Adrenal gland (tissue), 12 donors: ENCODE data around the gene CR1. TPM values are rescaled to one million over a fixed set of nuclear protein-coding genes. Genes with fewer than 3 reads are reported as not detected.
"Not testable (repeated sequence)": the region's sequence is repeated elsewhere in the genome, so short reads cannot be mapped to it uniquely, and the experiment has no call there.

Source experiments
- DNase-seq, 7 donors: peaks; one replicate each; pipeline ENCODE4 v3.0.0-alpha.2; 2019 to 2020
- H3K27ac ChIP-seq, 5 donors: fragments of 200-600 bp; sonication (generic) in 4 of 5; 1 replicate in 3 of 5; 2 replicates in 2 of 5; pipeline versions ENCODE4 v1.5.1 to v1.8.0; 2016 to 2020; ENCODE audit warnings: mild to moderate bottlenecking in 1 of 5
- H3K27me3 ChIP-seq: fragments of 200-600 bp; 2 replicates; pipeline ENCODE4 v1.8.0; 2021
- H3K36me3 ChIP-seq, 2 donors: fragments of 200-600 bp; replicated peaks in 1 of 2; 1 replicate in 1 of 2; 2 replicates in 1 of 2; pipeline versions ENCODE4 v1.5.1 to v1.8.0; 2018 to 2022
- H3K4me1 ChIP-seq, 2 donors: fragments of 200-600 bp; replicated peaks in 1 of 2; 1 replicate in 1 of 2; 2 replicates in 1 of 2; pipeline versions ENCODE4 v1.5.1 to v1.8.0; 2018 to 2021
- H3K4me3 ChIP-seq, 4 donors: fragments of 200-600 bp; sonication (generic) in 3 of 4; one replicate each; pipeline ENCODE4 v1.5.1; 2016 to 2018
- H3K9me3 ChIP-seq, 3 donors: fragments of 200-600 bp; sonication (generic) in 1 of 3; replicated peaks in 1 of 3; 1 replicate in 2 of 3; 2 replicates in 1 of 3; pipeline versions ENCODE4 v1.5.1 to v1.8.0; 2016 to 2021
- CTCF ChIP-seq, 6 experiments: fragments of 450-650 bp in 4 of 6; fragments of 200-600 bp in 2 of 6; sonication (generic) in 1 of 6; IDR thresholded peaks; 1 replicate in 5 of 6; 2 replicates in 1 of 6; pipeline versions ENCODE4 v1.5.1 to v1.8.0; 2016 to 2021; ENCODE audit warnings: antibody characterized with exemption in 6 of 6, mild to moderate bottlenecking in 2 of 6, moderate library complexity in 1 of 6
- POLR2A ChIP-seq, 2 donors: fragments of 450-650 bp; IDR thresholded peaks; one replicate each; pipeline ENCODE4 v1.6.1; 2017; ENCODE audit warnings: antibody characterized with exemption in 2 of 2, mild to moderate bottlenecking in 2 of 2, moderate library complexity in 1 of 2
- WGBS, 4 donors: extraction: QIAGEN DNeasy Blood & Tissue Kit in 2 of 4; methylation state at CpG; one replicate each; pipeline versions ENCODE4 v1.1.5 to v1.1.7; 2013 to 2017; 5-methylcytosine and 5-hydroxymethylcytosine counted together
- intact Hi-C, 2 donors: fragments of 100-400 bp; cut with DNase I; formaldehyde crosslinking; loops; one replicate each; pipeline versions ENCODE4 v1.14.1 to v1.15.0; 2022 to 2023
- polyA plus RNA-seq, 3 donors: library from polyadenylated mRNA; stranded (reverse); fragments of 200-250 nt in 2 of 3; fragments of 350-450 nt in 1 of 3; fragmentation: Illumina TruSeq in 1 of 3; extraction: RNeasy Lipid Tissue Mini Kit (QIAGEN cat#74804) in 1 of 3; gene quantifications; one replicate each; pipeline ENCODE4 v1.2.3, GENCODE V29; 2013 to 2014
- total RNA-seq, 9 donors: library from RNA; depleted of rRNA in 4 of 9; stranded (reverse); fragments of >200 nt in 4 of 9; fragments of 120-200 nt in 1 of 9; fragmentation: NEBNext Ultra II Directional in 1 of 9; extraction: Animal tissue kit (Norgen Biotek cat#: 25700) in 1 of 9; gene quantifications; one replicate each; pipeline versions ENCODE4 v1.1.0 to v1.2.4, GENCODE V29; 2013 to 2023
- donor health status: healthy with polysubstance abuse.
- donor health status: Bipolar disorder and iron deficiency.
- donor health status: DM: yes; HTN: yes; CAD: no.
- donor health status: DM: no; HTN: no; CAD: no.
- donor health status: DM: no; HTN: no; CAD: no.
- donor health status: DM: yes; HTN: yes; CAD: no.

The CR1 gene
- total and polyA plus RNA-seq, 12 donors, result 0.30 to 35.5 (median 3.6) TPM

GRCh38 chr1:207619871-207620542 is 124.0 kb downstream of the CR1 start:
- 52 to 56% (median 53%) methylated on average over 7 of the region's 7 CpGs for WGBS, 4 donors
- Histone ChIP-seq H3K9me3 (no peaks in the 10 kb centered on the region), H3K4me3 (no peak overlapping the region), H3K27me3 (no peaks in the 10 kb centered on the region), H3K4me1 (no peaks in the 10 kb centered on the region), H3K36me3 (no peaks in the 10 kb centered on the region), H3K27ac (no peak overlapping the region)
- DNase-seq, result peak in 4 of 7 donors; percentile 16 to 30 (median 24)
- intact Hi-C loops, result no loop called here
- TF ChIP-seq CTCF (IDR thresholded peaks at IDR 0.05) (peak; percentile 53 to 80 (median 67)), POLR2A (IDR thresholded peaks at IDR 0.05) (no peak)

- no peak overlapping the region for H3K4me3 ChIP-seq
- H3K27ac ChIP-seq, result no peak overlapping the region
- peak in 1 of 6 experiments; percentile 26 for TF ChIP-seq CTCF (IDR thresholded peaks at IDR 0.05)
- TF ChIP-seq POLR2A (IDR thresholded peaks at IDR 0.05), result no peak
- WGBS, 4 donors, result 84 to 93% (median 89%) methylated on average over 2 of the region's 2 CpGs
- DNase-seq, result no peak
- intact Hi-C loops, result no loop called here
- no peaks in the 10 kb centered on the region for H3K9me3 ChIP-seq
- no peaks in the 10 kb centered on the region for H3K27me3 ChIP-seq
- no peaks in the 10 kb centered on the region for H3K4me1 ChIP-seq
- no peaks in the 10 kb centered on the region for H3K36me3 ChIP-seq
Measured at GRCh38 chr1:207620543-207620893, 124.6 kb downstream of the CR1 start.

- H3K9me3 ChIP-seq, DNase-seq, H3K27ac ChIP-seq, H3K36me3 ChIP-seq, H3K4me3 ChIP-seq, H3K27me3 ChIP-seq, intact Hi-C loops, H3K4me1 ChIP-seq: not testable (repeated sequence)
- WGBS, 4 donors, result 68 to 91% (median 76%) methylated on average over 1 of the region's 1 CpG
Measured at GRCh38 chr1:207625504-207626071, 129.6 kb downstream of the CR1 start.

- TF ChIP-seq POLR2A (IDR thresholded peaks at IDR 0.05) (no peak), CTCF (IDR thresholded peaks at IDR 0.05) (no peak)
- no peaks in the 10 kb centered on the region for H3K4me1 ChIP-seq
- no peaks in the 10 kb centered on the region for H3K27me3 ChIP-seq
- 87 to 97% (median 95%) methylated on average over 1 of the region's 1 CpG for WGBS, 4 donors
- DNase-seq, result no peak
- intact Hi-C loops, result no loop called here
- H3K9me3 ChIP-seq, result no peaks in the 10 kb centered on the region
- no peaks in the 10 kb centered on the region for H3K36me3 ChIP-seq
- no peak overlapping the region for H3K27ac ChIP-seq
- H3K4me3 ChIP-seq, result no peak overlapping the region
Measured at GRCh38 chr1:207626972-207627337, 131.0 kb downstream of the CR1 start.

GRCh38 chr1:207627496-207627895 is 131.5 kb downstream of the CR1 start:
- no peak overlapping the region for H3K4me3 ChIP-seq
- DNase-seq, result no peak
- TF ChIP-seq CTCF (IDR thresholded peaks at IDR 0.05) (no peak), POLR2A (IDR thresholded peaks at IDR 0.05) (no peak)
- no peaks in the 10 kb centered on the region for H3K27me3 ChIP-seq
- no peaks in the 10 kb centered on the region for H3K4me1 ChIP-seq
- no peaks in the 10 kb centered on the region for H3K9me3 ChIP-seq
- WGBS, 4 donors, result 86 to 95% (median 89%) methylated on average over 2 of the region's 2 CpGs
- intact Hi-C loops, result no loop called here
- H3K36me3 ChIP-seq, result no peaks in the 10 kb centered on the region
- no peak overlapping the region for H3K27ac ChIP-seq
